ENCODE measurements around the gene MBOAT2.
A peak's percentile ranks its signal among the peaks of the same experiment; 100 is the strongest.
"Not testable (repeated sequence)": the region's sequence is repeated elsewhere in the genome, so short reads cannot be mapped to it uniquely, and the experiment has no call there.

MBOAT2 gene, protein sequence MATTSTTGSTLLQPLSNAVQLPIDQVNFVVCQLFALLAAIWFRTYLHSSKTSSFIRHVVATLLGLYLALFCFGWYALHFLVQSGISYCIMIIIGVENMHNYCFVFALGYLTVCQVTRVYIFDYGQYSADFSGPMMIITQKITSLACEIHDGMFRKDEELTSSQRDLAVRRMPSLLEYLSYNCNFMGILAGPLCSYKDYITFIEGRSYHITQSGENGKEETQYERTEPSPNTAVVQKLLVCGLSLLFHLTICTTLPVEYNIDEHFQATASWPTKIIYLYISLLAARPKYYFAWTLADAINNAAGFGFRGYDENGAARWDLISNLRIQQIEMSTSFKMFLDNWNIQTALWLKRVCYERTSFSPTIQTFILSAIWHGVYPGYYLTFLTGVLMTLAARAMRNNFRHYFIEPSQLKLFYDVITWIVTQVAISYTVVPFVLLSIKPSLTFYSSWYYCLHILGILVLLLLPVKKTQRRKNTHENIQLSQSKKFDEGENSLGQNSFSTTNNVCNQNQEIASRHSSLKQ

DNA sequence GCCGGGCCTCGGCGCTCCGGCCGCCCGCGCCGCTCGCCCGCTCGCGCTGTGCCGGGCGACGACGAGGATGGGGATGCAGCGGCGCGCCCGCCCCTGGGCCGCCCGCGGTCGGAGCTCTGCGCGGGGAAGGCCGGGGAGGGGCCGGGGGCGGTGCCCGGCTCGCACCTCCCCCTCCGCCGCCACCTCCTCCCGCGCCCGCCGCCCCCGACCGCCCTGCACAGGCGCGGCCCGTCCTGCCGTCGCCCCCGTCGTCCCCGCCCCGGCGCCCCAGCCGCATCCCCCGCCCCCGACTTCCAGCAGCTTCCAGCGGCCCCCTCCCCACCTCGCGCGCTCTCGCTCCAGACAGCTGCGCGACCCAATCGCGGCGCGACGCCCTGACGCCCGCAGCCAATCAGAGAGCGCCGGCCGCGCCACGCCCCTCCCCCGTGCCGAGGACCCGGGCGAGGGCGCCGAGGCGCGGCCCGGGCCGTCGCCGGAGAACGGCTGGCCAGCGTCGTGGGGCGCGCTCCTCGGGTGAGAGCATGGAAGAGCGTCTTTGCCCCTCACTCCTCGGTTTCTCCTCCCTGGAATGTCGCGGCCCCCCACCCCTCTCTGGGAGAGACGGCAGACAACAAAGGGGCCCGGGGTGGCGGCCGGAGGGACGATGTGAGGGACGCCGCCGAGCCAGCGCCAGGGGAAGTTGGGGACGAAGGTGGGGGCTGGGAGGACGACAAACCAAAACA is at the start of gene MBOAT2:
Gene MBOAT2, minus strand, starts transcription at position 69 of the 722 bp plus-strand sequence. CDS start 70 bp downstream, outside the sequence.
- DNase-seq (ENCODE audit: low read depth) = peak; percentile 43

DNA sequence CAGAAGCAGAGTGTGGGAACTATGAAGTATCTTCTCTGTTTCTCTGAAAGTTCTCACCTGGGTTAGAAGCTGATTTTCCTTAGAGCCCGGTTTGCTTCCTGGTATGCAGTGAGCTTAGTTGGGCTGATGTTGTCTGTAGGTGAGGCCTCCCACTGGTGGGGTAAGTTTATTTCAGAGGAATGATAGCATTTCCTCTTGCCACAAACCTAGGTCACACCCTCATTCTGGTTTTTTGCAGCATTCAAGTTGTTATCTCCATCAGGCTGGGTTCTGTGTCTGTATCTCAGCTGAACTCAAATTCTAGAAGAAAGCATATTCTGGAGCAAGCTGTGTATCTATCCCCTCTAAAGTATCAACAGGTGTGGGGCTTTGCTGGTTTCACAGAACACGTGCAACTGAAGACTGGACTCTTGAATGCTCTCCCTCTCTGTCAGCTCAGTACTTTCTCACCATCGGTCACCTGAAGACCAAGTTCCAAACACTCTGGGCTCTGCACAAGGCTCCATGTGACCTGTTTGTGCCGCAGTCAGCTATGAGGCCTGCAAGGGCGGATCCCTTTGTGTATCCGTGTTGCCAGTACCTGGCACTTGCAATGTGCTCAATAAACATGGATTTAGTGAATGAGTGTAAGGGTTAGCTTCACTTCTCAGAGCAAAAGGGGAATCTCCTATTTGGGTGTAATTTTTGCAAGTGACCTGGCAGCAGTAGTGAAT is 49.5 kb upstream of the MBOAT2 start:
- DNase-seq (ENCODE audit: low read depth) = no peak

DNA sequence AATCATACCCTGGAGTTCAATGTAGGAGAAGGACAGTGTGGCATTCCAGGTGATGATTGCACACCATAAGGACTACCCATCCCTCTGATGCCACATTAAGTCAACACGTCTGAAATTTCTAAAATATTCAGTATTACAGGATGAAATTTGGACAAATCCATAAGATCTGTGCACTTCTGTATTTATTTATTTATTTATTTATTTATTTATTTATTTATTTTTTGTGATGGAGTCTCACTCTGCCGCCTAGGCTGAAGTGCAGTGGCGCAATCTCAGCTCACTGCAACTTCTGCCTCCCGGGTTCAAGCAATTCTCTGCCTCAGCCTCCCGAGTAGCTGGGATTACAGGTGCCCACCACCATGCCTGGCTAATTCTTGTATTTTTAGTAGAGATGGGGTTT is 48.0 kb upstream of the MBOAT2 start:
- not testable (repeated sequence) for DNase-seq (ENCODE audit: low read depth)

DNA sequence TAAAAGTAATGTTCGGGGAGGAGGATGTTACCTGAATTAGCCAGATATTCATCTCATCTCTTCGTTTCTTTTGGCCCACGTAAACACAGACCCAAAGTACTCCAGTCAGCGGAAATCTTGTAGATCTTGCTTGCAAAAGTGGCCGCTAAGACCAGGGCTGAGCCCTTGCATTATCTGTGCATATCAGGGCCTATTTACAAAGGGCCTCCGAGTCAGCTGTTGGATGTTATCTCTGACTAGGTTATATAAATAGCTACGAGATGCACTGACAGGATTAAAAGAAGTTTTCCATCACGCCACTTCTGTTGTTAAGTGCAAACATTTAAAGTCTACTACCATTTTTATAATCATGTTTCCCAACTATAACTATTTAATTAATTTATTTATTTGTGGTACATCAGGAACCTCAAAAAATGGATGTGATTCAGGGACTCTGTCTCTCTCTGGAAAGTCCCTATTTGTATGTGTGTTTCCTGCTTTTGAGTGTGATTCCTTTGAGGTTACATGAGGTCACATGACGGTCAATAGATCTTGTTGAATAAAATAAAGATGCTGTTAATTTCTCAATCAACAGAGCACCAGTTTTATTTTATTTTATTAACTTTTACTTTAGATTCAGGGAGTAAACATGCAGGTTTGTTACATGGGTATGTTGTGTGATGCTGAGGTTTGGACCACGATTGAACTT is 46.8 kb upstream of the MBOAT2 start:
- DNase-seq (ENCODE audit: low read depth) = no peak

DNA sequence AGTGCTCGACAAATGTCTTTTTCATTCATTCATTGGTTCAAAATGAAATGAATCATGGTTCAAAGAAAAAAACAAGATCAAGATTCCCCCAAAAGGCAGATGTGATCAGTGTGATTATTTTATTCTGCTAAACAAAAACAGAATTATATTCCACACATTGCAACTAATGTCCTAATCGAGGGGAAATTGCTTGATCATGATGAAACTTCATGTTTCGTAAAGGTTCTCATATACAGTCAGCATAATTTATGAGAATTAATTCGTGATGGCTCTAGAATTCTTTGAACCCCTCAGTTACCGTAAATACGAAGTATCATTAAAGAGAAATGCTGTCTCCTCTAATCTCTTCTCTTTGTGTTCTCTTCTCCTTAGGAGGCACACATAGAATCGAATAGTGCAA is 42.1 kb upstream of the MBOAT2 start:
- no peak for DNase-seq (ENCODE audit: low read depth)

DNA sequence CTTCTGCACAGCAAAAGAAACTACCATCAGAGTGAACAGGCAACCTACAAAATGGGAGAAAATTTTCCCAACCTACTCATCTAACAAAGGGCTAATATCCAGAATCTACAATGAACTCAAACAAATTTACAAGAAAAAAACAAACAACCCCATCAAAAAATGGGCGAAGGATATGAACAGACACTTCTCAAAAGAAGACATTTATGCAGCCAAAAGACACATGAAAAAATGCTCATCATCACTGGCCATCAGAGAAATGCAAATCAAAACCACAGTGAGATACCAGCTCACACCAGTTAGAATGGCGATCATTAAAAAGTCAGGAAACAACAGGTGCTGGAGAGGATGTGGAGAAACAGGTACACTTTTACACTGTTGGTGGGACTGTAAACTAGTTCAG is 40.0 kb upstream of the MBOAT2 start:
- not testable (repeated sequence) for DNase-seq (ENCODE audit: low read depth)

DNA sequence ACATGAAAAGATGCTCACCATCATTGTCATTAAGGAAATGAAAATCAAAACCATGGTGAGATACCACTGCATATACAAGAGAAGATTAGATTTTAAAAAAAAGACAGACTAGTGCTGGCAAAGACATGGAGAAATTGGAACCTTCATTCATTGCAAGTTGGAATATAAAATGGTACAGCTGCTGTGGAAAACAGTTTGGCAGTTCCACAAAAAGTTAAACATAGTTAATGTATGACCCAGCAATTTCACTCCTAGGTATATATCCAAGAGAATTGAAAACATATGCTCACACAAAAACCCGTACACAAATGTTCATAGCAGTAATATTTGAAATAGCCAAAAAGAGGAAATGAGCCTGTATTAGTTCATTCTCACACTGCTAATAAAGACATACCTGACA is 33.7 kb upstream of the MBOAT2 start:
- no peak for DNase-seq (ENCODE audit: low read depth)

DNA sequence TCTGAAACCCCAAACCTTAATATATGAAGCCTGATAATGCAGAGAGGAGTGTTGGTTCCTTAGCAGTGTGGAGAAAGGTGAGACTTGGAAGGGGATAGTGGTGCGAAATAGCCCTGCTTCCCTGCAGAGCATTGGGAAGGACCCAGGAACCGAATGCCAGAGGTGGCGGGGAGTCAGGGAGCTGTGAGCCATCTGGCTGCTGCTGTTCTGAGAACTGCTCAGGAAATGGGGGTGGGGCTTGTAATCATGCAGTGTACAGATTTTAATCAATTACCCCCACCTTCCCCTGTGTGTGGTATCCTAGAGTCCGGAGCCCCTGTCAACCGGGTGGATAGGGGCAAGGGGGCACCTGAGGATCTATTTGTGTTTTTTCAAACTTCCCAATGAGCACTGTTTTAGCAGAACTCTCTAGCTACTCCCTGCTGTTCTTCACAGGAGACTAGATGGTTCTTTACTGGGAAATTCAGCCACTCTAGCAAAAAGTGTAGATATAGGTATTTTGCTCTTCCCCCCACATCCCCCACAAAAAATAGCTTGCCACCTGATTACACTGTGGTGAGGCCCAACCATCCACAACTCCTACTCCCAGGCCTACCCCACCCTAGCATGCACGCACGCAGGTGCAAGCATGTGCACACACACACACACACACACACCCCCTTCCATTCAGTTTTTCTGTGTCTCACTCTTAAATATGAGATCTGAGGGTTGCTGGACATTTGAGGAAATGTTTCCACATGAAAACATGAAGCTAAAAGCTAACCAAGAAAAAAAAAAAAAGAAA is 30.1 kb upstream of the MBOAT2 start:
- no peak for DNase-seq (ENCODE audit: low read depth)

DNA sequence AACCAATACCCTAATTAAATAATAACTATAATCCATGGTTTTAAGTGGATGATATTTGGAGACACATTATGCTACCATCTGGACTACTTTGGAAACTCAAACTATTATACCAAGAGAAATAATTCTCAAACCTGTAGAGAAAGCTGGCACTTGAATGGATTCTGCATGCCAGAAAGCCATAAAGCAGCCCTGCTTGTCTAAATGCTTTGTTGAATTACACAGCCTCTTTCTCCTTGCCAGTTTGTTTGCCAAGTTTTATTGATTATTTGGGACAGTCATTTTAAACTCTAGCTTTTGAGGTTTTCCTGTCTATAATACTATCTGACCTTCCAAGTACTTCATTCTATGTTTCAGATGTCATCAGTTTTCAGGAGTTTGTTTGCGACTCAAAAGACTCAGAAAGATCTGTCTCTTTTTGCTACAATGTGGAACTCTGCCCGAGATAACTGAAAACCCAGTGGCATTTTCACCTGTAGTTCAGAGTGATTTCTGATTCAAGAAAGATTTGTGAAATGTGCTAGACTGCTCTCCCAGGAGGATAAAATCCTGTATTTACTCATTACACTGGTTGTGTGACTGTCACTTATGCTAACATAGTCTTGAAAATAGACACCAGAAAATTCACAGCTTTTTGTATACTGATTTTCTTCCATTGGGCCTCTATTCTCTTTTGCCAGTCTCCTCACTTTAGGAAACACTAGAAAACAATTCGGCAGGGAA is 29.2 kb upstream of the MBOAT2 start:
- no peak for DNase-seq (ENCODE audit: low read depth)

DNA sequence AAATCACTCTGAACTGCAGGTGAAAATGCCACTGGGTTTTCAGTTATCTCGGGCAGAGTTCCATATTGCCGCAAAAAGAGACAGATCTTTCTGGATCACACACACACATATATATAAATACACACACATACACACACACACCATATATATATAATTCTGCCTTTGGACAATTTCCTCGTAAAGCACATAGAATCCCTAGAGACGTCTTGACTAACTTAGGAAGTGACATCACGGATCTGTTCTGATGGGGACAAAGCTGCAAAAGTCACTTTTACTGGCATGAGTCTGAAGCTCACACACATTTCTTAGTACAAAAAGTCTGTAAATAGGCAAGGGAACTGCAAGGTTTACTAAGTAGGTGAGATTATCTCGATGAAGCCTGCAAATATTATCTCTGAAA is 28.6 kb upstream of the MBOAT2 start:
- DNase-seq (ENCODE audit: low read depth) = no peak

DNA sequence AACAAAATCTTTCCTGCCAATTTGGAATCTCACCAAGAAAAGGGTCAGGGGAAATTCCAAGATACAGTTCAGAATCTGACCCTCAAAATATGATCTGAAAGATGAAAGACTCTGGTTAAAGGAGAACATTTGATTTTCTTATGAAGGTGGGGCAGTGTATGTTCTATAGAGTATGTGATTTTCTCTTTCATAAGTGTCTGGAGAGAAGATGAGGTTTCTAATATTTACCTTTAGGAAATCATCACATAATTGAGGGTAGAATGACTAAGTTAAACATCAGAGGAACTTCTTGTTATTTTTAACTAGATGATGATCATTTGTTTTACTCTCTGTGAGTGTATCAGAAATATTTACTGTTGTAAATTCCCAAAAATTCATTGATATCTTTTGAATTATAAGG is 27.8 kb upstream of the MBOAT2 start:
- no peak for DNase-seq (ENCODE audit: low read depth)

DNA sequence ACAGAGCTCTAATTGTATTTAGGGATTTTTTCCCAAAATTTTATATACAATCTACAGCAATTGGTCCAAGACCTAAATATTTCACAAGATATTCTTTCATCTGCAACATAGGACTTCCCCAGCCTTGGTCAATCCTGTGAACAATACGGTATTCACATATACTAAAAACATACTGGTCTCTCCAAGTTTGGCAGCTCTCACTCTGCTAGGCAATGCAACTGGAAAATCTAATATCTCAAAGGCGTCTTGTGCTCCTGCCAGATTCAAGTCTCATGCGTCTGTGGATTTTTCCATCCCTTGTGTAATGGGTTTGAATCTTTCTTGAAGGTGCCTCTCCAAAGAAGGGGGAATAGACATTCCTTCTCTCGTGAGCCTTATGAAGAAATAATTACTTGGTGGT is 27.4 kb upstream of the MBOAT2 start:
- DNase-seq (ENCODE audit: low read depth) = no peak

DNA sequence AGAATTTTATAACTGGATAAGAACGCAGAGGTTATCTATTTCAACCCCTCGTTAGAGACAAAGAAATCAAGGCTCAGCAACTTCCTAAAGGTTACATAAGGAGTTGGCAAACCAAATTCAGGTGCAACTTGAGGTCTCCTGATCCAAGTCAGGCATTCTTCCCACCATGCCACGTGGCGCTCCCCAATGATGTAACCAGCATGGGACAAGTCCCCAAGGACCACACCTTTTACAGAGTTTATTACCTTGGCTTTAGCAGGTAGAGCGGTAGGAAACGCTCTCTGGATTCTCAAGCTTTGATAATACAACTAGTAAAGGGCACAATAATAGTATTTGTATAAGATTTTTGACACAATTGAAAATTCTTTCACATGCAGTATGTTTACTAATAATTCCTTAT is 26.7 kb upstream of the MBOAT2 start:
- DNase-seq (ENCODE audit: low read depth) = no peak

DNA sequence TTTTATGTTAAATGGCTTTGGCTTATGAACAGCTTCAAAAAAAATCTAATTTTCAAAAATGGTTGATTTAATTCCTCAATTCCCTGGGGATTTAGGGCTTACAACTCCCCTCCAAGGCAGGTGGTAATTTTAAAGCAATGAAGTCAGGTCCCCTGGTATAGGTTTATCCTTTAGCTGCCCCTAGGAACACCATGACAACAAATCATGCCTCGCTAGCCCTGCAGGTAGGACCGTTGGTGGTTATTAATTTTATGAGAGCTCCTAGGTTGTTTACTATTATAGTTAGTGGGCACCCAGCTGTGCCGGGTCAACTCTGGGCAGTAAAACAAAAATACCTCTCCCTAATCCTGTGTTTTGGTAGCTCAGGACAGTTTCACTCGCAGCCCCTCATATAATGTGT is 26.2 kb upstream of the MBOAT2 start:
- no peak for DNase-seq (ENCODE audit: low read depth)

DNA sequence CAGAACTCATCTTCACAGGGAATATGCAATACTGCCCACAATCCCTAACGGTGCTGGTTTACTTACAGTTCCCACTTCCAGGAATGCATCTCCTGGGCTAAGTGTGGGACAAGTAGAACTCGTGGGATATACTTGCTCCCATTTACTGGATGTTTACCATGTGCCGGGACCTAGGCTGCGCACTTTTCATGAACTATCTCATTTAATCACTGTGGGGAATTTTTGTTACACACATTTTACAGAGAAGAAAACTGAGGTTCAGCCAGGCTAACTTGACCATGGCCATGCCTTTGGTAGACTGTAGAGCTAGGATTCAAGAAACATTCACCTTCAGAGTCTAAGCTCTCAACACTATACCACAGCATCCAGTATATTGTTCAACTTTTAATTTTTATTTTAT is 24.4 kb upstream of the MBOAT2 start:
- no peak for DNase-seq (ENCODE audit: low read depth)

DNA sequence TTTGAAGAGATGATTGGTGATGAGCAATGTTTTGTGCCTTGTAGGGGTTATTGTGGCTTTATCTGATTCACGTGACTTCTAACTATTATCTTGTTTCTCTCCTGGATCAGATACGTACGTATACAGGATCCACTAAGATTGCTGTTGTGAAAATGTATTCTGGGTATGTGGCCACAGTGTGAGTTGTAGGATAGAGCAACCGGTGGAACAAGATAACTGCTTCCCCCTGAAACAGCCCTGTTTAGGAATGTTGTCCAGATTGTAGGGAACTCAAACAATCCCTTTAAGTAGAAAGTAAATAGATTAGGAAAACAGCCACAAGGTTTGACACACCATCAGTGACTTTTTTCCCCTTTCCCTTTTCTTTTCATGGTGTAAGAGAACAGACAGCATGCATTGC is 22.3 kb upstream of the MBOAT2 start:
- no peak for DNase-seq (ENCODE audit: low read depth)

DNA sequence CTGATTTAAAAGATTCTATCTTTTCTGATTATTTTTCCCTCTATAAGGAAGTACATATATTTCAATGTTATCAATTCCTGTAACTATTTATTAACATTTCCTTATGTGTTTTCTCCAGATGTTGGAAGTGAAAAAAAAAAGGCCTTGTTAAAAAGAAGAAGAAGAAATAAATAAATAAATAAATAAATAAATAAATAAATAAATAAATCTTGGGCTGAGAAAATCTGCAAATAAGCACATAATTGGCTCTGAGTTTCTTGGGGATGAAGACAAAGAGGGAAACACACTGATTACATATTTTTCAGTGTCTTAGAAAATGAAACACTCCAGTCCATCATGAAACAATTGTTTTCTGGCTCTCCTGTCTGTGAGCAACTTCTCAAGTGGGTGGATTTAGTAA is 21.1 kb upstream of the MBOAT2 start:
- no peak for DNase-seq (ENCODE audit: low read depth)

DNA sequence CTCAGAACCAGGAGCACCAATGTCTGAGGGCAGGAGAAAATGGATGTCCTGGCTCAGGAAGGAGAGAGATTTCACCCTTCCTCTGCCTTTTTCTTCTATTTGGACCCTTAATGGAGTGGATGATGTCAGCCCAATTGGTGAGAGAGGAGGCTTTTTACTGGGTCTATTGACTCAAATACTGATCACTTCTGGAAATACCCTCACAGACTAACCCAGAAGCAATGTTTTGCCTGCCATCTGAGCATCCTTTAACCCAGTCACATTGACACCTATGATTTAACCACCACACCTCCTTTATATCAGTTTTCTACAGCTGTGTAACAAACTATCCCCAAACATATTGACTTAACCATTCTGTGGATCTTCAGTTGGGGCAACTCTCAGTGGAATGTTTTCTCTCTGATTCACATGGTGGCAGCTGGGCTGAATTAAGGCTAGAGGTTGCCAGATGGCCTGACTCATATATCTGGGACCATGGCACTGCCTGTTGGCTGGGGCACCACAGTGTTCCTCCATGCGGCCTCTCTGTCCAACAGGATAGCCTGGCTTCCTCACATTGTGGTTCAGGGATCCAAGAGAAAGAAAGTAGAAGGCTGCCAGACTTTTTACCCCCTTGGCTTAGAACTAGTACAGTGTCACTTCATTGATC is 18.2 kb upstream of the MBOAT2 start:
- DNase-seq (ENCODE audit: low read depth) = no peak

DNA sequence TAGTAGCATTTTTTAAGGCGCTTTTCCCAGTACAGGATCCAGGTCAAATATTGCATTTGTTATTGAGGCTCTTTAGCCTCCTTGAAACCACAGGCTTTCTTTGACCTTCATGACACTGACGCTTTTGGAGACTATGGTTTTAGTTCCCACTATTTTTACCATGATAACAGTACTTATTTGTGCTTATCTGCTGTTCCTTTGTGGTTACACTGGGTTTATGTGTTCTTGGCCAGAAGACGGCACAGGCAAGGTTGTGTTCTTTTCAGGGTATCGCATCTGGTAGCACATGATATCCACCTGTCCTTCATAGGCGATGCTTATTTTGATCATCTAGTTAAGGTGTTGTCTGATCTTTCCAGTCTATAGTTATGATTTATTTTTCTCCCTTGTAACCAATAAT is 16.8 kb upstream of the MBOAT2 start:
- no peak for DNase-seq (ENCODE audit: low read depth)

DNA sequence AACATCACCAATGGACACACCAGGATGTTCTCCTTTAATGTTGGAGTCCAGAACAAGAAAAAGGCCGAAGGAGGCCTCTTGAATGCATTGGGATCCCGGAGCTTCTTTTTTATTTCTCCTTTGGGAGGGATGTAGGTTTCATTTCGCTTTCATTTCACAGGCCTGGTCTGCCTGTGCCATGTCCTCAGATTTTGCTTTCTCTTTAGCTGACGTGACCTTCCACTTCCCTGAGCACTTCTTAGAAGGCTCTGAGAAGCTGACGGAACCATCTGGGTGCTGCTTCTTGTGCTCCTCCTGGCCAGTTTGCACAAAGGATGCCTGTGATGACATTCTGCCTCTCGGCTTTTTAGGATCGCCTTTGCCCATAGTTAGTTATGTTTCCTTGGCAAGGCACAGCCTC is 15.1 kb upstream of the MBOAT2 start:
- DNase-seq (ENCODE audit: low read depth) = no peak

All from activated gamma-delta T cell treated with anti-CD3 and anti-CD28 coated beads, Interleukin-2, amount 50 U/mL, for 16 hours (primary cell).